CD8-positive, alpha-beta memory T cell (primary cell): ENCODE measurements around the gene UGP2. TPM values are rescaled to one million over a fixed set of nuclear protein-coding genes. Genes with fewer than 3 reads are reported as not detected.
A peak's percentile ranks its signal among the peaks of the same experiment; 100 is the strongest.

ENCODE experiments used
- CTCF ChIA-PET: fragments of 350-600 bp; sonication (Branson Sonifier 250); formaldehyde crosslinking; loops from one replicate; lab custom pipeline; 2021; ENCODE audit warnings: antibody characterized with exemption; lab: Charles Lee
- POLR2A ChIA-PET: fragments of 350-600 bp; sonication (Branson Sonifier 250); formaldehyde crosslinking; loops from one replicate; lab custom pipeline; 2021; ENCODE audit warnings: antibody characterized with exemption; lab: Charles Lee
- DNase-seq, 5 donors: peaks; one replicate each; pipeline versions ENCODE4 v3.0.0 to v3.0.0-alpha.2; 2020 to 2022; ENCODE audit warnings: mixed read lengths in 1 of 5
- H3K27ac ChIP-seq: one replicate; pipeline ENCODE4 v1.7.0; 2013; ENCODE audit warnings: low read depth, mild to moderate bottlenecking, low read length, moderate library complexity
- H3K27me3 ChIP-seq: 2 replicates; pipeline ENCODE4 v1.7.0; 2013; ENCODE audit warnings: low read length, mild to moderate bottlenecking; ENCODE audit not compliant: insufficient read depth, poor library complexity, severe bottlenecking
- H3K36me3 ChIP-seq: 2 replicates; pipeline ENCODE4 v1.7.0; 2013; ENCODE audit warnings: mild to moderate bottlenecking, low read length, moderate library complexity; ENCODE audit not compliant: insufficient read depth
- H3K4me1 ChIP-seq: 2 replicates; pipeline ENCODE4 v1.7.0; 2013; ENCODE audit warnings: mild to moderate bottlenecking, low read length, moderate library complexity; ENCODE audit not compliant: insufficient read depth
- H3K4me3 ChIP-seq: 2 replicates; pipeline ENCODE4 v1.7.0; 2013; ENCODE audit warnings: mild to moderate bottlenecking, low read length
- H3K9me3 ChIP-seq: 2 replicates; pipeline ENCODE4 v1.7.0; 2013; ENCODE audit warnings: mild to moderate bottlenecking, low read length
- H3K27ac Mint-ChIP-seq, 8 donors: one replicate each; pipeline ENCODE4 v1.8.0; 2020 to 2021; ENCODE audit warnings: mixed read lengths in 8 of 8, mild to moderate bottlenecking in 6 of 8, inconsistent platforms in 3 of 8, moderate library complexity in 3 of 8
- H3K27me3 Mint-ChIP-seq, 2 donors: one replicate each; pipeline ENCODE4 v1.8.0; 2020 to 2021; ENCODE audit warnings: mixed read lengths in 2 of 2, mild to moderate bottlenecking in 1 of 2, moderate library complexity in 1 of 2
- H3K36me3 Mint-ChIP-seq, 3 donors: one replicate each; pipeline ENCODE4 v1.8.0; 2020 to 2021; ENCODE audit warnings: mixed read lengths in 3 of 3, inconsistent platforms in 1 of 3, mild to moderate bottlenecking in 1 of 3
- H3K4me1 Mint-ChIP-seq, 3 donors: one replicate each; pipeline ENCODE4 v1.8.0; 2020 to 2021; ENCODE audit warnings: mixed read lengths in 3 of 3, inconsistent platforms in 1 of 3, mild to moderate bottlenecking in 1 of 3
- H3K4me3 Mint-ChIP-seq, 7 donors: one replicate each; pipeline ENCODE4 v1.8.0; 2020 to 2021; ENCODE audit warnings: mixed read lengths in 7 of 7, mild to moderate bottlenecking in 6 of 7, moderate library complexity in 4 of 7, inconsistent platforms in 2 of 7
- H3K9me3 Mint-ChIP-seq, 5 donors: one replicate each; pipeline ENCODE4 v1.8.0; 2020 to 2022; ENCODE audit warnings: mixed read lengths in 5 of 5, mild to moderate bottlenecking in 3 of 5, moderate library complexity in 2 of 5, inconsistent platforms in 1 of 5
- polyA plus RNA-seq: library from polyadenylated mRNA; unstranded; fragments of 300-500 nt; fragmentation: Illumina TruSeq; gene quantifications from one replicate; pipeline ENCODE4 v1.2.3, GENCODE V29; 2021
- total RNA-seq, 2 experiments: library from RNA; stranded (reverse); gene quantifications; one replicate each; pipeline ENCODE4 v1.2.3, GENCODE V29; 2021

Gene UGP2
- total and polyA plus RNA-seq, 3 experiments from 2014 or later: 59.2 to 131 (median 59.8) TPM

DNA sequence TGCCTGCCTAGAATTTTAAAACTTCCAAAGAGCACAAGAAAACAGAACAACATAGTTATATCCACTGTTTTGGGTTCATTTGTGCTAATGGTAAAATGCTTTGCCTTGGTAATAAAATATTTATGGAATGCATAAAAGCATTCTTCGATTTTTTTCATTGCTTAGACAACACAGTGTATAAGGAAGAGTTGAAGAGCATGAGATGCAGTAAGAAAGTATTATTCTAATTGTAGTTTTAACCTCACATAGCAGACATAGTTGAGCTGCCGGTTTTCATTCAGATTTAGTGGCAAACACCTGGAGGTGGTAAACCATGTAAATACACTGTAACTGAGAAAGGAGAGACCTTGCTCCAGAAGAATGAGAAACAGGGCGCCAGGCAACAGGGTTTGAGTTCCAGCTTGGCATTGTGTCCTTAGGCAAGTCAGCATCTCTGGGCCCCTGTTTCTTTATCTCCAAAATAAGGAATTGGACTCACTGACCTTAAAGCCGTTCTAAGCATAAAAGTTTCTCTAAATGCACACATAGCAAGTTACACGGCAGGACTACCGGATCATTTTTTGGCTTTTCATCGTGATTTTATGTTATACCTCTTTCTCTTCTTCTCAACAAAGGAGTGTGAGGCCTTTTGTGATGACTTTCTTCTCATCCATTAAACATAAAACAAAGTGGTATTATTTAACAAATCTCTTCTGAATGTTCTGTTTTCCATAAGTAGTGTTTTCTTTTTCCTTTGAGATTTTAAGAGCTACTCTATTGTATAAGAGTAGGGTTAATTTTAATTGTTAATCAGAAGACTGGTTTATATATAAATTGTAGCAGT, 7.9 kb downstream of the UGP2 start:
- Mint-ChIP-seq H3K27ac (peak overlapping the region in 7 of 8 donors; percentile 1 to 71 (median 25)), H3K4me1 (peaks cover 78 to 96% (median 90%) of the 10 kb centered on the region in 3 donors), H3K9me3 (no peaks in the 10 kb centered on the region), H3K4me3 (no peak overlapping the region), H3K36me3 (peaks cover 0 to 8% (median 7%) of the 10 kb centered on the region in 3 donors), H3K27me3 (no peaks in the 10 kb centered on the region)
- POLR2A ChIA-PET: no interaction called here
- Histone ChIP-seq H3K9me3 (no peaks in the 10 kb centered on the region), H3K4me3 (no peak overlapping the region), H3K27ac (no peak overlapping the region), H3K36me3 (no peaks in the 10 kb centered on the region), H3K4me1 (peaks cover 51% of the 10 kb centered on the region), H3K27me3 (no peaks in the 10 kb centered on the region)
- CTCF ChIA-PET: interaction anchor here (1.2 to 3.6 kb wide), 2 partner anchors 9 to 11 kb away, joined by 4 to 18 read pairs; no protein-coding TSS in a partner anchor
- no peak for DNase-seq

DNA sequence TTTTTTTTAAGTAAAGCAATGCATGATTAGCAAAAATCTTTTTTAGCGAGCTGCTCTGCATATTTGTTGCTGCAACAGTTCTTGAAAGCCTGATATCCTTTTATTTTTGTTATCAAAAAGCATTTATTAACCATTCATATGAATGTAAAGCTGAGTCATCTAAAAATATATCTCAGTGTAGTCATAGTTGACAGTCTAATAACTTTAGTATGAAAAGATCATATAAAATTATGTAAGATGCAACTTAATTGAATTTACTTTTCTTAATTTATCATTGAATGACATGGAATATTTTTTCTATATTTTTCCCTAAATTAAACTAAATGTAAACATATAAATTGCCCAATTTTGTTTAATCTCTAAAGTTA, 8.5 kb downstream of the UGP2 start:
- ChIA-PET POLR2A (interaction anchor here (0.6 kb wide), 1 partner anchor 242 kb away, joined by 4 read pairs; no protein-coding TSS in a partner anchor), CTCF (interaction anchor here (3.6 kb wide), 1 partner anchor 11 kb away, joined by 18 read pairs; no protein-coding TSS in a partner anchor)
- peaks cover 52% of the 10 kb centered on the region for H3K4me1 ChIP-seq
- Mint-ChIP-seq H3K27ac (peak overlapping the region in 1 of 8 donors; percentile 31), H3K9me3 (no peaks in the 10 kb centered on the region), H3K36me3 (peaks cover 0 to 7% (median 7%) of the 10 kb centered on the region in 3 donors), H3K4me1 (peaks cover 78 to 96% (median 90%) of the 10 kb centered on the region in 3 donors), H3K4me3 (no peak overlapping the region), H3K27me3 (no peaks in the 10 kb centered on the region)
- no peaks in the 10 kb centered on the region for H3K36me3 ChIP-seq
- no peaks in the 10 kb centered on the region for H3K9me3 ChIP-seq
- H3K4me3 ChIP-seq: no peak overlapping the region
- H3K27ac ChIP-seq: no peak overlapping the region
- no peaks in the 10 kb centered on the region for H3K27me3 ChIP-seq
- DNase-seq: no peak

DNA sequence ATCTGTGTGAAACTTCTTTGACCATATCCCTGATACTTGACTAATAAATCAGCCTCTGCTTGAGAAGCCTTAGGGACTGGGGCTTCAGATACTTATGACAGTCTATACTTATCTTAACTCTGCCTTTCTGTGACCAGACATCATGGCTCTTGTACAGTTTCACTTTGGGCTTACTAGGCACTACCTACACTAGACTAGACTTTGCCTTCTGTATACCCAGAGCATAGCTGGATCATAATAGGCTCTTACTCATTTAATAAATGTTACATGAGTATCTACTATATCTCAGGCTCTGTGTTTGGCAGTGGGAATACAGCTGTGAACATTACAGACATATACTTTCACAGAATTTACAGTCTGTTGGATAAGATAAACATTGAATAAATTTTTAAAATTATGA, 9.0 kb downstream of the UGP2 start:
- Histone ChIP-seq H3K27me3 (no peaks in the 10 kb centered on the region), H3K36me3 (no peaks in the 10 kb centered on the region), H3K4me1 (peaks cover 57% of the 10 kb centered on the region), H3K9me3 (no peaks in the 10 kb centered on the region), H3K4me3 (no peak overlapping the region), H3K27ac (no peak overlapping the region)
- DNase-seq: no peak
- no peaks in the 10 kb centered on the region for H3K9me3 Mint-ChIP-seq
- H3K27me3 Mint-ChIP-seq: no peaks in the 10 kb centered on the region
- peaks cover 78 to 96% (median 90%) of the 10 kb centered on the region in 3 donors for H3K4me1 Mint-ChIP-seq
- H3K4me3 Mint-ChIP-seq: no peak overlapping the region
- H3K27ac Mint-ChIP-seq: peak overlapping the region in 7 of 8 donors; percentile 21 to 63 (median 51)
- H3K36me3 Mint-ChIP-seq: peaks cover 0 to 7% (median 6%) of the 10 kb centered on the region in 3 donors
- ChIA-PET CTCF (interaction anchor here (1.3 to 3.6 kb wide), 2 partner anchors 10 kb away, joined by 3 to 18 read pairs; no protein-coding TSS in a partner anchor), POLR2A (interaction anchor here (0.6 kb wide), 1 partner anchor 243 kb away, joined by 4 read pairs; no protein-coding TSS in a partner anchor)

DNA sequence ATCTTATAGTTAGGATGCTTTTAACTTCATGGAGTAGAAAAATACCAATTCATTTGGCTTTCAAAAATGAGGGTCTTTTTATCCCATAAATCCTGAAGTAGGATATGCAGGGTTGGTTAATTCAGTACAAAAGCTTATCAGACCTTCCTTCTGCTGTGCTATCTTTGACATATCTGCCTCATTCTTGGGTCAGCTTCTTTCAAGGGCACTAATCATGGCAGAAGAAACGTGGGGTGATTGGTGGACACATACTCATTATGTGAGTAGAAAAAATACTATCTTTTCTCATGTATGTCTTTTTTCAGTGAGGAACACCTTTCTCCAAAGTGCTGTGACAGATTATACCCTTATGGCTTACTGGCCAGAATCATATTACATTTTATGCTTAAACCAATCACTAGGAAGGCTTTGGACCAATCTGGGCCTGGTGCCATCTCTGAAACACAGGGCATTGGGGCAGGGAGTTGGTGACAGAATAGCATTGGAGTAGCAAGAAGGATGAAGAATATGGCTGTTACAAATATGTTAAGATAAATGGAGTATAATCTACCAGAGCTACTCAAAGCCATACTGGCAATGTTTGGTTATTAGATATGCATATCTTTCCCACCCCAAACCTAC, 10.1 kb downstream of the UGP2 start:
- H3K27me3 ChIP-seq: no peaks in the 10 kb centered on the region
- POLR2A ChIA-PET: interaction anchor here (2.2 kb wide), 1 partner anchor 12 kb away, joined by 7 read pairs; no protein-coding TSS in a partner anchor
- no peaks in the 10 kb centered on the region for H3K27me3 Mint-ChIP-seq

DNA sequence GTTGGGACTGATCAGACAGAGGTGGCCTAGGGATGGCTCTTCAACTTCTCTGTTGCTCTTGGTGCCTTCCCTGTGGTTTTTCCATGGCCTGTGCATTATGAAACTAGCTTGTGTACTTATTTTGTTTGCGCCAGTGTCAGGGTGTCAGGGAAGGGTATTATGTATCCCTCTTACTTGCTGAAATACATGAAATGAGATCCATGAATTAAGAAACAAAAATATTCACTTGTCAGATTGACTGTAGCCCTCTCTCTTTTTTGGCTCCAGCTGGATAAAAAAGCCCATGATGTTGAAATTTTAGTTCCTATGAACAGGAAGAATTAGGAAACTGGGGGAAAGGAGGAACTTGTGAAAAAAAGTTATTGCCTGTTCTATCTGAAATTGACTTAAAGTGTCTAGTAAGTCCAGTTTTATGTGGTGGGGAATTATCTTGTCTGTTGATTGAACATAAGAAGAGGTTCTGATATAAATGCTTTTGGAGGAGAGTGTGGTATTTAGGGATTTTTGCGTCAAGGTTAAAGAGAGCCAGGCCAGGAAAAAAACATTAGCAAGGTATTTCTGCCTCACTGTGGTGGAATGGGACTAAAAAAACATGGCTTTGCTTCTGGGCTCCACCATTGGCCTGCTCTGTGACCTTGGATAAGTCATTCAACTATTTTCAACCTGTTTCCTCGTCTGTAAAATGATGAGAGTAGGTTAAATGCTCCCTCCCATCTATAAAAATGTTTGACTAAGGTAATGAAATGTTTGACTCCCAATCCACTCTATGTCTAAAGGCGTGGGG, 12.0 kb downstream of the UGP2 start:
- CTCF ChIA-PET: interaction anchor here (0.7 to 1.4 kb wide), 3 partner anchors 11 to 16 kb away, joined by 3 read pairs; partner anchors contain the start of gene UGP2
- H3K36me3 Mint-ChIP-seq: peaks cover 0 to 19% (median 0%) of the 10 kb centered on the region in 3 donors
- no peak overlapping the region for H3K4me3 Mint-ChIP-seq
- Histone ChIP-seq H3K27me3 (no peaks in the 10 kb centered on the region), H3K4me1 (peaks cover 71% of the 10 kb centered on the region), H3K27ac (no peak overlapping the region), H3K9me3 (no peaks in the 10 kb centered on the region), H3K4me3 (no peak overlapping the region), H3K36me3 (peaks cover 8% of the 10 kb centered on the region)
- H3K4me1 Mint-ChIP-seq: peaks cover 78 to 91% (median 89%) of the 10 kb centered on the region in 3 donors
- H3K27ac Mint-ChIP-seq: peak overlapping the region; percentile 57 to 96 (median 93)
- H3K27me3 Mint-ChIP-seq: no peaks in the 10 kb centered on the region
- POLR2A ChIA-PET: interaction anchor here (2.2 kb wide), 1 partner anchor 13 kb away, joined by 7 read pairs; no protein-coding TSS in a partner anchor
- no peaks in the 10 kb centered on the region for H3K9me3 Mint-ChIP-seq
- DNase-seq: no peak

More for the DNA sequence above, 10.1 kb downstream of the UGP2 start:
- Mint-ChIP-seq H3K4me1 (peaks cover 82 to 97% (median 91%) of the 10 kb centered on the region in 3 donors), H3K36me3 (peaks cover 0 to 12% (median 7%) of the 10 kb centered on the region in 3 donors), H3K4me3 (no peak overlapping the region), H3K27ac (peak overlapping the region; percentile 10 to 66 (median 60)), H3K9me3 (no peaks in the 10 kb centered on the region)
- no peak overlapping the region for H3K27ac ChIP-seq
- DNase-seq: no peak
- no peaks in the 10 kb centered on the region for H3K9me3 ChIP-seq
- H3K36me3 ChIP-seq: no peaks in the 10 kb centered on the region
- CTCF ChIA-PET: interaction anchor here (1.3 to 3.6 kb wide), 2 partner anchors 9 to 11 kb away, joined by 3 to 18 read pairs; no protein-coding TSS in a partner anchor
- peaks cover 66% of the 10 kb centered on the region for H3K4me1 ChIP-seq
- H3K4me3 ChIP-seq: no peak overlapping the region

DNA sequence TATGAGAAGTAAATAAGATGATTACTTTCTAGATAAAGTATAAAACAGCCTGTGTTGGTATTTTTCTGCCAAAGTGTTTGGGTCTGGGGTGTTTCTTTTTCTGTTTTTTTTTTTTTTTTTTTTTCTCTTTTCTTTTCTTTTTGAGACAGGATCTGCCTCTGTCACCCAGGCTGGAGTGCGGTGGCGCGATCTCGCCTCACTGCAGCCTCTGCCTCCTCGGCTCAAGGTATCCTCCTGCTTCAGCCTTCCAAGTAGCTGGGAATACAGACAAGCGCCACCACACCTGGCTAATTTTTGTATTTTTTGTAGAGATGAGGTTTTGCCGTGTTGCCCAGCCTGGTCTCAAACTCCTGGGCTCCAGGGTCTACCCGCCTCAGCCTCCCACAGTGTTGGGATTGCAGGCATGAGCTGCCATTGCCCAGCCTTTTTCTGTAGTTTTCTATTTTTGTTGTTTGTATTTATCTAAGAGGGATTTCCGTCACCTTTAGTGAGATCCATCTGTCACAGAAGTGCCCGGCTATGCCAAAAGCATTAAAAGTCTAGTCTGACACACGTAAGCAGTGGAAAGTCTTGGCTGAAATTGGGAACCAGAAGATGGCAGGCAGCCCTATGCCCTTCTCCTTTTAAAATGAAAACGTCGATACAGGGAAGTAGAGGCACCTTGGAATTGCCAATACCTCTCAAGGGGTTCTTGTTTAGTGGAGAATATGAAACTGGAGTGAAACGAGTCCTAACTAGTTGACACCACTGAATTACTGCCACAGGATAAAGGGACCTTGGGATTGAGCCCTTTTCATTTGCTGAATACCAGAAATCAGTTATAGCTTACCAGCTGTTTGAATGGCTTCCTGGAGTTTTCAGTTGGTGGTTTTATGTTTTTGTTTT, 14.0 kb downstream of the UGP2 start:
- DNase-seq: no peak
- H3K27ac Mint-ChIP-seq: peak overlapping the region; percentile 90 to 96 (median 94)
- Histone ChIP-seq H3K9me3 (no peaks in the 10 kb centered on the region), H3K4me3 (peak overlapping the region; percentile 27), H3K36me3 (peaks cover 8% of the 10 kb centered on the region), H3K27ac (peak overlapping the region; percentile 33), H3K4me1 (peaks cover 52% of the 10 kb centered on the region), H3K27me3 (no peaks in the 10 kb centered on the region)
- peaks cover 0 to 34% (median 0%) of the 10 kb centered on the region in 3 donors for H3K36me3 Mint-ChIP-seq
- no peaks in the 10 kb centered on the region for H3K9me3 Mint-ChIP-seq
- ChIA-PET POLR2A (interaction anchor here (0.6 to 2.1 kb wide), 2 partner anchors 15 to 1967 kb away, joined by 7 to 9 read pairs; partner anchors contain the start of gene UGP2), CTCF (interaction anchor here (1.1 to 3.0 kb wide), 3 partner anchors 14 to 157 kb away, joined by 4 to 12 read pairs (median 4); partner anchors contain the start of gene UGP2)
- no peaks in the 10 kb centered on the region for H3K27me3 Mint-ChIP-seq
- H3K4me1 Mint-ChIP-seq: peaks cover 66 to 74% (median 72%) of the 10 kb centered on the region in 3 donors
- peak overlapping the region; percentile 46 to 74 (median 64) for H3K4me3 Mint-ChIP-seq
